ENCODE results near the gene ABCA1. TPM values are rescaled to one million over a fixed set of nuclear protein-coding genes. Genes with fewer than 3 reads are reported as not detected.

ABCA1 gene
- total RNA-seq, 2 experiments from 2014 or later = 1.4 to 2.0 TPM

DNA sequence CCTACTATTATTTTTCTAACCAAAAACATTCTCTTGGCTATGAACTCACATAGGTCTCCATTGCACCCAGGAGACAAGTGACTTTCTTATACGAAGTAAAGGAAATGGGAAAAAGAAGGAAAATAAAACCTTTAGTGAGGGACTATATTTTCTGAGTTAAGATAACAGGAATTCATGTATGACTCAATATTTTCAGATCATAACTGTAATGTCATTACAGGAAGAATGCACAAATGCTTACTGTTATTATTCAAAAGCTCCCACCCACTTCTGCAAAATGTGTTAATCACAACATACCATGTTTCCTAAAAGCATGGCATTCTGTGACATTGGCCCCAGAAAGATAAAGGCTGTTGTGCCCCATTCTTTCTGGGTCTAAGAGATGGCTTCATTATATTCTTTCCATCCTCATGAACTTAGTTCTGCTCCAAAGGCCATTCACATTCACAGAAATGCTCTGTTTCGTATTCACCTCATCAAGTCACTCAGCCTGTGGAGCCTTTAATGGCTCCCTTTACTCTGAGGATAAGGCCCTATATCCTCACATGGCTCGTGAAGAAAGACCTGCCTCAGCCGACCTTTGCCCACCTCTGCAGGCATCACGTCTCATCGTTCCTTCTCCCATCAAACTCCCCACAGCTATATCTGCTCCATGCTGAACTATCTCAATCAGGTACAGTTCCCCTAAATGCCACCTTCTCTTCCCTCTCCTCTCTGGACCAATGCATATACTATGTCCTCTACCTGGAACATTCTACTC, 77.0 kb downstream of the ABCA1 start:
- H3K27ac Mint-ChIP-seq = no peak overlapping the region
- H3K27me3 Mint-ChIP-seq = peaks cover 3% of the 10 kb centered on the region
- POLR2A ChIA-PET = no interaction called here
- H3K4me3 Mint-ChIP-seq = no peak overlapping the region
- no peaks in the 10 kb centered on the region for H3K36me3 Mint-ChIP-seq
- DNase-seq (no peak), ATAC-seq (ENCODE audit: low read depth) (no peak)
- H3K4me1 Mint-ChIP-seq = no peaks in the 10 kb centered on the region
- H3K9me3 Mint-ChIP-seq = no peaks in the 10 kb centered on the region

DNA sequence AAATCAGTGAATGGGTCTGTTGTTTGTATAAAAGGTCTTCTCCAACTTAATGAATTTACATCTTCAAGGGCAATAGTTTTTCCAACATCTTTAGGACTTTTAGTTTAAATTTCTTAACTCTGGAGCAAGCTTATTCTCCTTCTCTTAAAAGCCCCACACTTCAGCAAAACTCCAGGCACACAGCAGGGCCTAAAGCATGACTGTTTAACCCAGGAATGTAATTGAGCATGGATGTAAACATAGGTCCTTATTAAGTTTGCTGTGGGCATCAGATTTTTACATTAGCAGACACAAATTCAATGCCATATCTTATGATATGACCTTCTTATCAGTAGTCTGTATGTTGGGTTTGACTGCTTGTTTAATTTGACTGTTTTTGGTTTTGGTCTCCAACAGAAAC, 78.9 kb downstream of the ABCA1 start:
- Mint-ChIP-seq H3K9me3 (no peaks in the 10 kb centered on the region), H3K36me3 (no peaks in the 10 kb centered on the region), H3K27me3 (peaks cover 7% of the 10 kb centered on the region), H3K27ac (no peak overlapping the region), H3K4me3 (no peak overlapping the region), H3K4me1 (no peaks in the 10 kb centered on the region)
- no peak for DNase-seq
- POLR2A ChIA-PET = no interaction called here
- no peak for ATAC-seq (ENCODE audit: low read depth)

DNA sequence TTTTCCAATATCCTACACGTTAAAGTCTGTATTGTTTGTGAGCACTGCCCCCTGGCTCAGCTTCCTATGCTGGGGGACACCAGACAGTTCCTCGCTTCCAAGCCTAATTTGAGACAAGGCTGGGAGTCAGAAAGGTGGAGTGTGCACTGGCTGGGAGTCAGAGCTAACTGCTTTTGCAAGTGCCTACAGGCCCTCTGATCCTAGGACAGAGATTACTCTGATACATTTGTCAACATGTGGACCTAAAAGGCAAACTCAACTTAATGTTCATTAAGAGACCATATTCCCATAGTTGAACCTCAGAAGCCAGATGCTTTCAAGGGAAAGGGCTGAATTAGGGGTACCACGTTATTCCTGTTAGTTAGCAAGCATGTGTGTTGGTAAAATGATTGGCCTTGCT, 83.2 kb downstream of the ABCA1 start:
- DNase-seq (no peak), ATAC-seq (ENCODE audit: low read depth) (no peak)
- Mint-ChIP-seq H3K36me3 (no peaks in the 10 kb centered on the region), H3K4me1 (no peaks in the 10 kb centered on the region), H3K27me3 (peaks cover 4% of the 10 kb centered on the region), H3K27ac (no peak overlapping the region), H3K9me3 (no peaks in the 10 kb centered on the region), H3K4me3 (no peak overlapping the region)
- POLR2A ChIA-PET = no interaction called here

DNA sequence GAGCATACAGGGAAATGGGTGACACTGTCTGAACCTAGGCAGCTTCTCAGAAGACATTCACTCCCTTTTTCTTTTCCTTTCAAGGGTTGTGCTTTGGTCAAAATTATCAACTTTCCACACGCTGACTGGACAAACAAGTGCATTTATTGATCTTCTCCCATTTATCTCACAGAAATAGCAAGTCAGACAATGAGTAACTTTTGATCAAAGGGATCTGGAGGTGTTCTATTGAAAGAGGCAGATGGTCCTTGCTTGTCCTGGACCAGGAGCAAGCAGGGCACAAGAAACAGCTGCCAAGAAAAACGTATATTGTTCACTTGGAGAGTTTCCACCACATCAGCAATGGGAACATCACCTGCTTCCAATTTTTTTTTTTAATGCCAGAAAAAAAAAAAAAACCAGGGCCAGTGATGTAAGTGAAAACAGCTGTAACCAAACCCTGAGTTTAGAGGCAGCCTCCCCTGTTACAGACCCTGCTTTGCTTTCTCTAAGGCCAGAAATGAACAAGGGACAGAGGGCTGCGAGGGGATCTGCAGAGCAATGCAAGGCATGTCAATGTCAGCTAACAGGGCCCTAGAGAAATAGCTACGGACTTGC, 84.2 kb downstream of the ABCA1 start:
- Mint-ChIP-seq H3K4me1 (no peaks in the 10 kb centered on the region), H3K9me3 (no peaks in the 10 kb centered on the region), H3K27me3 (peaks cover 4% of the 10 kb centered on the region), H3K4me3 (no peak overlapping the region), H3K36me3 (no peaks in the 10 kb centered on the region), H3K27ac (no peak overlapping the region)
- no peak for ATAC-seq (ENCODE audit: low read depth)
- POLR2A ChIA-PET = no interaction called here
- no peak for DNase-seq

DNA sequence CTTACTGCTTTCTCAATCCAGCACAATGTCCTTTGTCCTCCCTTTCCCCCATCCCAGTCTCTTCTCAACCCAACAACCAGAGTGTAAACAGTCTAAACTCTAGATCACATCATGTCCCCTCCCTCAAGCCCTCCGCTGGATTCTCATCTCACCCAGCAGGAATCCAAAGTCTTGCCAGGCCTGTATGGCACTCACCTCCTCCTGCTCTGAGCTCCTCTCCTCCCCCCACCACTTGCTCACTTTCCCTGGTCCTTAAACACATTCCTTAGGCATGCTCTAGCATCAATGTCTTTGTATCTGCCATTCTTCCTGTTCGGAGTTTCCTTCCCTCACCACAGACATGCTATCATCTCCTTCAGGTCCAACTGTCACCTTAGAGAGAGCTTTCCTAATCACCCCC, 85.3 kb downstream of the ABCA1 start:
- no peak for DNase-seq
- no peaks in the 10 kb centered on the region for H3K4me1 Mint-ChIP-seq
- H3K36me3 Mint-ChIP-seq = no peaks in the 10 kb centered on the region
- peaks cover 4% of the 10 kb centered on the region for H3K27me3 Mint-ChIP-seq
- H3K27ac Mint-ChIP-seq = no peak overlapping the region
- no peaks in the 10 kb centered on the region for H3K9me3 Mint-ChIP-seq
- no peak for ATAC-seq (ENCODE audit: low read depth)
- POLR2A ChIA-PET = no interaction called here
- H3K4me3 Mint-ChIP-seq = no peak overlapping the region

DNA sequence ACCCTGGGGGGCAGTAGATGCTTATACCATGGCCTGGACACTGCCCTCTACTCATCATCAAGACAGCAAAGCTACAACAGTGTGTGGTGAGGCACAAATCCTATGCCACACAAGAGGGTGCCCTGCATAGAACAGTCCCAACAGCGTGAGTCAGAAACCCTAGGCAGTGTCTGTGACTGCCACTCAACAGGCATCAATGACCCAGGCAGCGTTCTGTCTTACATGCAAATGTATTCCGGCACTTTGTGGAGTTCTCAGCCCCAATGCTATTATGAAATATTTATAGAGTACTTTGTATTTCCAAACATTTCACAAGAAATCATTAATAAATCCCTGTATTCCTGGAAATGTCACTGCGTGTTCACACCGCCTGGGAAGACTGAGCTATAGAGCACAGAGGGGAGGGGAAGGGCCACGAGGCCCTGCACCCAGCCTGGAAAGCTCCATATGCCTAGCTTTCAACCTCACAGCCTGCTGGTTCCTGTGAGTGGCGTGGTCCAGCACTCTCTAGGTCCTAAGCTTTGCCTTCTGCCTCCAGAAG, 86.3 kb downstream of the ABCA1 start:
- H3K9me3 Mint-ChIP-seq = no peaks in the 10 kb centered on the region
- ATAC-seq (ENCODE audit: low read depth) = no peak

DNA sequence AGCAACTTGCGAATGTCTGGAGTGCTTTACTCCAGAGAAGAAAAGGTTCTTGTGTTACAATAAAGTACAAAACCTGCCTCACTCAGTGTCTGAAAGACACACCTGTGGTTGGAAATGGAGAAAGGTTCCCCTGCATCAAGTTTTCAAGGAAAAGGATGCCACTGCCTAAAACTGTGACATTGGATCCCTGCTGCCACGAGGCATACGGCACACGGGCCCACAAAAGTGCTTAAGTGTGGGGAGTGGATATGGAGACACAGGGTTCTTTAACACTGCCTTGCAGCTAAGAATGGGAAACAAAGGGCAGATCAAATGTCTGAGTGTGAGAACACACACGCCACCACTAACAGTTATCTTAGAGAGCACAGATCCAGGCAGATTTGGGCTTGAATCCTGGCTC, 89.0 kb downstream of the ABCA1 start:
- Mint-ChIP-seq H3K4me1 (peaks cover 7% of the 10 kb centered on the region), H3K36me3 (no peaks in the 10 kb centered on the region), H3K4me3 (no peak overlapping the region), H3K9me3 (no peaks in the 10 kb centered on the region), H3K27ac (no peak overlapping the region), H3K27me3 (no peaks in the 10 kb centered on the region)
- ATAC-seq (ENCODE audit: low read depth) (no peak), DNase-seq (no peak)
- POLR2A ChIA-PET = no interaction called here

More for the DNA sequence above, 86.3 kb downstream of the ABCA1 start:
- peaks cover 4% of the 10 kb centered on the region for H3K27me3 Mint-ChIP-seq
- H3K4me1 Mint-ChIP-seq = no peaks in the 10 kb centered on the region
- no peak overlapping the region for H3K27ac Mint-ChIP-seq
- POLR2A ChIA-PET = no interaction called here
- H3K36me3 Mint-ChIP-seq = no peaks in the 10 kb centered on the region
- DNase-seq = no peak
- no peak overlapping the region for H3K4me3 Mint-ChIP-seq

DNA sequence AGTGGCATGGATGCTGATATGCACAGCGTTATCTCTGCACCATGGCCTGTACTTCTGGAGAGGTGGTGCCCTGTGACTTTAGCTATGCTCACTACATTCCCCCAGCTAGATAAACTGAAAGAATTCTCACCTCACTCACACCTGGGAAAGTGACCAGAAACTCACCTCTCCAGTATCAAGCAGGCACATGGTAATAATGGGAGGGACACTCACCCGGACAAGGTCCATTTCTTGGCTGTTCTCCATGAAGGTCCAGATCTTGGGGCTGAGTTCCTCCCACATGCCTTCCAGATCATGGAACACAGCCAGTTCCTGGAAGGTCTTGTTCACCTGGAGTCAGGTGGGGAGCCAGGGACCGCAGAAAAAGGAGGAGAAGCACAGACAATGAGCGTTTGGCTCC, 91.2 kb downstream of the ABCA1 start:
- no peak overlapping the region for H3K27ac Mint-ChIP-seq
- no peak for DNase-seq
- no peak overlapping the region for H3K4me3 Mint-ChIP-seq
- no peaks in the 10 kb centered on the region for H3K27me3 Mint-ChIP-seq
- H3K9me3 Mint-ChIP-seq = no peaks in the 10 kb centered on the region
- peaks cover 7% of the 10 kb centered on the region for H3K4me1 Mint-ChIP-seq
- no peaks in the 10 kb centered on the region for H3K36me3 Mint-ChIP-seq
- POLR2A ChIA-PET = no interaction called here
- no peak for ATAC-seq (ENCODE audit: low read depth)

DNA sequence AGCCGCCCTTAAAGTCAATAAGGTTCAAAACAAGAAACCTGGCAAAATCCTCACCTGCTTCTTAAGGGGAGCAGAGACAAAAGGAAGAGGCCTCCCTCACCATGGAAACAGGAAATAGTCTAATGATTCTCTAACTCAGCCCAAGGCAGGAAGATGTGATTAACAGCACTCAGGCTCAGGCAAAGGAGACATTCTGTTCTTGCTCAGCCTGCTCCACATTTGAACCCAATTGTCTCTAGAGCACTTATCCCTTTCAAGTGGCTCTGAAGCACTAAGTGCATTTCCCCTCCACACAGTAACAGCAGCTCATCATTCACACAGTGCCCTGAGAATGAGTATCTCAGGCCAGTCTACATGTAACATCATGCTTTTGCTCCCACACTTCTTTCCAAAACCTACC, 91.7 kb downstream of the ABCA1 start:
- DNase-seq (no peak), ATAC-seq (ENCODE audit: low read depth) (peak; percentile 26)
- Mint-ChIP-seq H3K27ac (no peak overlapping the region), H3K36me3 (no peaks in the 10 kb centered on the region), H3K4me3 (no peak overlapping the region), H3K27me3 (no peaks in the 10 kb centered on the region), H3K4me1 (peaks cover 7% of the 10 kb centered on the region), H3K9me3 (no peaks in the 10 kb centered on the region)
- POLR2A ChIA-PET = no interaction called here

DNA sequence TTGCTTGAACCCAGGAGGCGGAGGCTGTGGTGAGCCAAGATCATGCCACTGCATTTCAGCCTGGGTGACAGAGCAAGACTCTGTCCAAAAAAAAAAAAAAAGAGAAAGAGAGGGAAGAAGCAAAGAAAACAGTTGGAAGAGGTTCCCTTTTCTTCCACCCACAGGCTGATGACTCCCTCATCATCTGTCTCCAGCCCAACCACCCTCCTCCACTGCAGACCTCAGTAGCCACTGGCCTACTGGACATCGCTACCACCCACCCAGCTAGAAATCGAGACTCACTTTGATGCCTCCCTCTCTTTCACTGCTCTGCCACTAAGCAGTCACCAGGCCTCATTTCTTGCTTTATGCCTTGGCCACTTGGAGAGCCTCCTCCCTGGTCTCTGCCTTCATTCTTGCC, 92.8 kb downstream of the ABCA1 start:
- no peaks in the 10 kb centered on the region for H3K9me3 Mint-ChIP-seq
- peaks cover 7% of the 10 kb centered on the region for H3K4me1 Mint-ChIP-seq
- POLR2A ChIA-PET = no interaction called here
- DNase-seq = no peak
- no peak for ATAC-seq (ENCODE audit: low read depth)
- no peak overlapping the region for H3K27ac Mint-ChIP-seq
- no peaks in the 10 kb centered on the region for H3K27me3 Mint-ChIP-seq
- H3K36me3 Mint-ChIP-seq = no peaks in the 10 kb centered on the region
- H3K4me3 Mint-ChIP-seq = no peak overlapping the region

DNA sequence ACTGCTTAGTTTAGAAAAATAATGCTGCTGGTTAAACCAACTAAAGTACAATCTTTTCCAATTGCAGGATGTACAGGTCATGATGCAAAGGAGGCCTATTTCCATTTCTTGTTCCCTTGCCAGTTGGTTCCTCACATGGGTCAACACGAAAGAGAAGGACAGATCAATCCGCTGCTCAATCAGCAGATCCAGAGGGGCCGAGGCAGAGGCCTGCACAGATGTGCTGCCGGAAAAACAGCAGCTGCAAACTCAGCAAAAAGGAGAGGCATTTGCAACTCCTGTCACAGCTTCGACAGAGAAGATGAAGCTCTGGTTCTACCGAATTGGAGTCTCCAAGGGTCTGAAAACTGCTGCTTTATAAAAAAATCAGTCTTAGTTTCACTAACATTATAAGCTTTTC, 94.3 kb downstream of the ABCA1 start:
- peaks cover 7% of the 10 kb centered on the region for H3K4me1 Mint-ChIP-seq
- no peaks in the 10 kb centered on the region for H3K27me3 Mint-ChIP-seq
- no peaks in the 10 kb centered on the region for H3K36me3 Mint-ChIP-seq
- POLR2A ChIA-PET = no interaction called here
- no peak for ATAC-seq (ENCODE audit: low read depth)
- no peak overlapping the region for H3K4me3 Mint-ChIP-seq
- no peak for DNase-seq
- no peak overlapping the region for H3K27ac Mint-ChIP-seq
- H3K9me3 Mint-ChIP-seq = no peaks in the 10 kb centered on the region

DNA sequence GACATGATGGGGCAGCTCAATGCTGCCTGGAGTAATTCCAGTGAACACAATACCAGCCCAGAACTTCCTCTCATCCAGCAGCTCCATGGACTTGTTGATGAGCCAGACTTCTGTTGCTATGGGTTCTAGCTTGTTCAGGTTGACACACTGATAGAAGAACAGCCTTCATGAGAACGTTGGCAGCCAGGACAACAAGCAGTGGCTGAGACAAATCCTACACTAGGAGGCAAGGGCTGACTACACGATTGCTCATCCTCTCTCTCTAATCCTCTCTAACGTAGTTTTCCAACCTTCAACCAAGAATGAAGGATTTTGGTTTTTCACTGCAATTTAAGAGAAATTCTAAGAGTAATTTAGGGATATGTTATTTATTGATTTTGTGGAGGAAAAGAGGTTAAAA, 96.3 kb downstream of the ABCA1 start:
- ATAC-seq (ENCODE audit: low read depth) = no peak
- DNase-seq = no peak
- no peak overlapping the region for H3K4me3 Mint-ChIP-seq
- POLR2A ChIA-PET = no interaction called here
- no peaks in the 10 kb centered on the region for H3K36me3 Mint-ChIP-seq
- H3K27me3 Mint-ChIP-seq = no peaks in the 10 kb centered on the region
- H3K27ac Mint-ChIP-seq = no peak overlapping the region
- H3K4me1 Mint-ChIP-seq = peaks cover 7% of the 10 kb centered on the region
- no peaks in the 10 kb centered on the region for H3K9me3 Mint-ChIP-seq

DNA sequence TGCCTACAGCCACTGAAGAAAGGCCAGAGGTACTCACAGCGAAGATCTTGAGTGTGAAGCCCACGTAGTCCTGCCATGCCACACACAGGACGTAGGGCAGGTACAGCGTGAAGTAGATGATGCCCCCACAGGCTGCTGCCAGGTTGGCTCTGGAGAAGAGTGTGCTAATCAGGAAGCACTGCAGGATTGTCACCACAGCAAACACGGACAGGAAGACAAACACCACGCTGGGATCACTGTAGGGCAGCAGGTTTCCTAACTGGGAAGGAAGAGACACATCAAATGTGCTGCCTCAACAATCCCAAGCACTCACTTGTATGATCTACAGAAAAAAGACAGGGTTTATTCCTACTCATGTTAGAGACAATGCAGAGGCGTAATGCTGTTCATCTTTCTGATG, 101.0 kb downstream of the ABCA1 start:
- no peak overlapping the region for H3K27ac Mint-ChIP-seq
- H3K4me1 Mint-ChIP-seq = no peaks in the 10 kb centered on the region
- peaks cover 2% of the 10 kb centered on the region for H3K27me3 Mint-ChIP-seq
- no peaks in the 10 kb centered on the region for H3K36me3 Mint-ChIP-seq
- ATAC-seq (ENCODE audit: low read depth) (no peak), DNase-seq (no peak)
- no peak overlapping the region for H3K4me3 Mint-ChIP-seq
- POLR2A ChIA-PET = no interaction called here
- H3K9me3 Mint-ChIP-seq = no peaks in the 10 kb centered on the region

DNA sequence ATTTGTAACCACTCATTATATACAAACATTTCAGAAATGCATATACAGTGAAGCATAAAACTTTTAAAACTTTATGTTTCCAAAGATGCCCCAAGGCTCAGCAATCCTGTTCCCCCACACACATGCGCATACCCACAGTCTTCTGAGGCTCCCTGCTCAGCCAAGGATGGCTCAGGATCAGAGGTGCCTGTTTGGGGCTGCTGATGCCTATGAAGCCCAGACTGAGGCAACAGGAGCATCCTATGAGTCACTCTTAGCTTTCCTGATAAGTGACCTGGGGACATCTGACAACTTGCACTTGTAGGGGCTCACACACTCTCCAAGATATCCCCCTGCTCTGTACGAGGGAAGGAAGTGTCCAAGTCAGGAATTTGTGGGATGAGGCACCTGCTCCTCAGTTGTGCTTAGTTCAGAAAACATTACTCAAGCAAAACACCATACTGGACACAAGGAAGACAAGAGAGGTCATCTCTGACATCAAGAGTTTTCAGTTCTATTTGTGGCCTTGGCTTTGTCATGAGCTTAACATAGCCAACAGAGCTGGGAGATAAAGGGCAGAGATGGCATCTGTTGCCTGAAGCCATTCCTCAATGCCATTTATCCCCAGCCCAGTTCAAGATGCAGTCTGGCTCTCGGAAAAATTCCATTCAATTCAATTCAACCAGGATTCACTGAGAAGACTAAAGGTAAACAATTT, 101.7 kb downstream of the ABCA1 start:
- no peak for DNase-seq
- Mint-ChIP-seq H3K36me3 (no peaks in the 10 kb centered on the region), H3K27ac (no peak overlapping the region), H3K4me3 (no peak overlapping the region), H3K4me1 (no peaks in the 10 kb centered on the region), H3K27me3 (peaks cover 2% of the 10 kb centered on the region), H3K9me3 (no peaks in the 10 kb centered on the region)
- ATAC-seq (ENCODE audit: low read depth) = no peak
- POLR2A ChIA-PET = no interaction called here
